HCT116 (cell line): ENCODE measurements around the gene AGBL1. TPM values are rescaled to one million over a fixed set of nuclear protein-coding genes. Genes with fewer than 3 reads are reported as not detected.

Source experiments
- ATAC-seq: fragments of 200-7000 bp; cut with Tn5 transposase; 2 replicates; pipeline ENCODE4 v1.9.1; 2020; ENCODE audit warnings: mild to moderate bottlenecking, moderate library complexity
- BruUV-seq: library from RNA; stranded (reverse); fragments of 400-500 nt; replicated peaks from 2 replicates; lab custom pipeline; 2021; lab: Mats Ljungman, UMichigan
- CTCF ChIA-PET: fragments of 300-600 bp; sonication (Branson Sonifier 250); formaldehyde crosslinking; loops from one replicate; lab custom pipeline; 2021; ENCODE audit warnings: antibody characterized with exemption; lab: Charles Lee
- POLR2A ChIA-PET: fragments of 300-600, 350-600 bp; sonication (Branson Sonifier 250); formaldehyde crosslinking; loops from one replicate; lab custom pipeline; 2021; ENCODE audit warnings: antibody characterized with exemption; lab: Charles Lee
- RAD21 ChIA-PET, 2 experiments: fragments of 300-600 bp; sonication (Branson Sonifier 250); formaldehyde crosslinking; loops; one replicate each; lab custom pipeline; 2023; ENCODE audit warnings: low total read pairs in 2 of 2; ENCODE audit not compliant: uncharacterized antibody in 2 of 2, unreplicated experiment in 2 of 2, low non-redundant PET in 1 of 2; lab: Charles Lee
- DNase-seq: peaks from one replicate; pipeline ENCODE4 v3.0.0-alpha.2; 2010; ENCODE audit warnings: low read depth, low spot score
- H2AFZ ChIP-seq: fragments of 200-600 bp; shearing (Covaris generic), sonication (generic); 2 replicates; pipeline ENCODE4 v1.6.1; 2017; ENCODE audit warnings: low read depth, mixed run types, mixed read lengths, antibody characterized with exemption, low read length; ENCODE audit not compliant: poor library complexity, severe bottlenecking
- H3K27ac ChIP-seq: 2 replicates; pipeline ENCODE4 v1.5.1; 2012; ENCODE audit warnings: low read depth, low read length
- H3K27me3 ChIP-seq: fragments of 200-600 bp; sonication (generic); 2 replicates; pipeline ENCODE4 v1.6.1; 2016; ENCODE audit warnings: mixed run types, low read length, mixed read lengths; ENCODE audit not compliant: insufficient read depth
- H3K36me3 ChIP-seq, 2 experiments: fragments of 200-500 bp in 1 of 2; fragments of 200-600 bp in 1 of 2; sonication (Bioruptor generic) in 1 of 2; sonication (generic) in 1 of 2; 2 replicates each; pipeline versions ENCODE4 v1.5.1 to v1.6.1; 2014 to 2016; ENCODE audit warnings: low read length in 2 of 2, inconsistent platforms in 1 of 2, mixed read lengths in 1 of 2, mixed run types in 1 of 2; ENCODE audit not compliant: insufficient read depth in 2 of 2, control insufficient read depth in 1 of 2
- H3K4me1 ChIP-seq, 2 experiments: fragments of 200-600 bp in 1 of 2; sonication (generic) in 1 of 2; 2 replicates each; pipeline versions ENCODE4 v1.5.1 to v1.6.1; 2012 to 2017; ENCODE audit warnings: low read length in 2 of 2, inconsistent platforms in 1 of 2, mild to moderate bottlenecking in 1 of 2, mixed read lengths in 1 of 2, mixed run types in 1 of 2, moderate library complexity in 1 of 2; ENCODE audit not compliant: insufficient read depth in 2 of 2, control insufficient read depth in 1 of 2
- H3K4me2 ChIP-seq: fragments of 200-600 bp; sonication (generic); 2 replicates; pipeline ENCODE4 v1.6.1; 2017; ENCODE audit warnings: mixed run types, low read length, mixed read lengths
- H3K4me3 ChIP-seq, 2 experiments: fragments of 200-600 bp in 1 of 2; sonication (generic) in 1 of 2; replicated peaks in 1 of 2; 2 replicates each; pipeline ENCODE4 v1.5.1; 2011 to 2016; ENCODE audit warnings: low read length in 2 of 2, control low read depth in 1 of 2, low read depth in 1 of 2, mild to moderate bottlenecking in 1 of 2, mixed read lengths in 1 of 2, mixed run types in 1 of 2
- H3K79me2 ChIP-seq: fragments of 200-600 bp; sonication (generic); 2 replicates; pipeline ENCODE4 v1.6.1; 2017; ENCODE audit warnings: mild to moderate bottlenecking, mixed run types, low read length, moderate library complexity, mixed read lengths; ENCODE audit not compliant: insufficient read depth
- H3K9ac ChIP-seq: fragments of 200-600 bp; sonication (generic); 2 replicates; pipeline ENCODE4 v1.6.1; 2016; ENCODE audit warnings: low read length, mixed read lengths
- H3K9me2 ChIP-seq: fragments of 200-600 bp; sonication (generic), shearing (Covaris generic); 2 replicates; pipeline ENCODE4 v1.6.1; 2017; ENCODE audit warnings: mixed run types, mild to moderate bottlenecking, moderate library complexity; ENCODE audit not compliant: insufficient read depth
- H3K9me3 ChIP-seq, 2 experiments: fragments of 200-500 bp in 1 of 2; fragments of 200-600 bp in 1 of 2; sonication (Bioruptor generic) in 1 of 2; sonication (generic) in 1 of 2; 2 replicates each; pipeline ENCODE4 v1.6.1; 2014 to 2017; ENCODE audit warnings: low read length in 2 of 2, mixed read lengths in 2 of 2, inconsistent platforms in 1 of 2, low read depth in 1 of 2, mild to moderate bottlenecking in 1 of 2, mixed run types in 1 of 2, moderate library complexity in 1 of 2; ENCODE audit not compliant: control insufficient read depth in 1 of 2, insufficient read depth in 1 of 2
- H4K20me1 ChIP-seq: fragments of 200-600 bp; sonication (generic), shearing (Covaris generic); 2 replicates; pipeline ENCODE4 v1.6.1; 2017; ENCODE audit warnings: mixed run types, mild to moderate bottlenecking, moderate library complexity; ENCODE audit not compliant: insufficient read depth
- CBX3 ChIP-seq: IDR thresholded peaks from 2 replicates; pipeline ENCODE4 v1.6.1; 2012; ENCODE audit warnings: low read depth
- CEBPB ChIP-seq: IDR thresholded peaks from 2 replicates; pipeline ENCODE4 v1.6.1; 2012; ENCODE audit warnings: low read depth
- ELF1 ChIP-seq: IDR thresholded peaks from 2 replicates; pipeline ENCODE4 v1.6.1; 2012; ENCODE audit warnings: low read depth, borderline replicate concordance
- EZH2 ChIP-seq: fragments of 200-600 bp; sonication (generic); IDR thresholded peaks from 2 replicates; pipeline ENCODE4 v1.6.1; 2017; ENCODE audit warnings: antibody characterized with exemption, mixed run types
- FOSL1 ChIP-seq: IDR thresholded peaks from 2 replicates; pipeline ENCODE4 v1.6.1; 2012; ENCODE audit warnings: low read depth
- JUND ChIP-seq: IDR thresholded peaks from 2 replicates; pipeline ENCODE4 v1.6.1; 2012
- POLR2AphosphoS5 ChIP-seq: IDR thresholded peaks from 2 replicates; pipeline ENCODE4 v1.6.1; 2011; ENCODE audit warnings: mild to moderate bottlenecking, low read depth, low read length, moderate library complexity
- RAD21 ChIP-seq: IDR thresholded peaks from 2 replicates; pipeline ENCODE4 v1.6.1; 2012; ENCODE audit warnings: low read depth, mild to moderate bottlenecking
- SP1 ChIP-seq: IDR thresholded peaks from 2 replicates; pipeline ENCODE4 v1.6.1; 2012; ENCODE audit warnings: low read depth
- TCF7L2 ChIP-seq: IDR thresholded peaks from 2 replicates; pipeline ENCODE4 v1.7.0; 2011; ENCODE audit warnings: borderline replicate concordance, inconsistent platforms; ENCODE audit not compliant: insufficient read depth, insufficient read length; ENCODE audit errors: extremely low read depth
- YY1 ChIP-seq: IDR thresholded peaks from 2 replicates; pipeline ENCODE4 v1.6.1; 2011; ENCODE audit warnings: low read length, low read depth, moderate library complexity, mild to moderate bottlenecking; ENCODE audit not compliant: insufficient replicate concordance; ENCODE audit errors: extremely low read depth
- intact Hi-C: fragments of 100-400 bp; cut with micrococcal nuclease; formaldehyde crosslinking; loops from 2 replicates; pipeline ENCODE4 v1.10.0; 2022
- total RNA-seq: library from RNA; stranded (reverse); gene quantifications from one replicate; pipeline ENCODE4 v1.2.1, GENCODE V29; 2021; ENCODE audit not compliant: unreplicated experiment
- TF ChIP-seq, protein P1 (sequence below): IDR thresholded peaks from 2 replicates; pipeline ENCODE4 v1.6.1; 2012
- TF ChIP-seq, protein P2 (sequence below): IDR thresholded peaks from 2 replicates; pipeline ENCODE4 v1.6.1; 2011; ENCODE audit warnings: mild to moderate bottlenecking, low read length, moderate library complexity; ENCODE audit not compliant: insufficient replicate concordance; ENCODE audit errors: extremely low read depth

AGBL1 gene
- total RNA-seq, 1 experiment from 2014 or later, result not detected

DNA sequence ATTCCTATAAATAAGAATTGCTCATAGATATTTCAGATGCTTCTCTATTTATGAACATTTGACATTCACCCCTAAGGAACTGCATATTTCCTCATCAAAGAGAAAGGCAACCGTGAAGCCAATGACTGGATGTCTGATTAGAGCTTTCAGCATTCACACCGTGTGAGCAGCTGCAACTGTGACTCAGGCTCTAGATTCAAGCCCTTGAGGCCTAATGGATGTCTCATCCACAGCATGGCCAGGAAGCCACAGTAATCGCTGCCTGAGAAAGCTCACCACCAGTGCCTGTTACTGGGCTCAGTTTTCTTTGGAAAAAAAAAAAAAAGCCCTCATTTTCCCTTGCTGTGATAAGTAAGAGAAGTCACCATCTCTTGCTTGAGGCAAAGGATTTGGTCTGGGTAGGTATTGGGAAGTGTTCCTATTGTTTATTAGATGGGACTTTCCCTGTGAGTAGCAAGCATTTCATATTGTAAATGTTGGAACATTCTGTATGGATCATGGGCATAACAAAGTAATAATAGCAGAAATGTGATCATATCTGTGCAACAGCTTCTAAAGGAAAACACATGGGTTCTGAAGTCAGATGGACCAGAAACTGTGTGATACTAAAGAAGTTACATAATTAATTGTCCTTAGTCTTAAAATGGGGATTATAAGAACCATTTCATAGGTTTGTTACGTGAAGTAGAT, 783.7 kb downstream of the AGBL1 start:
- no peak overlapping the region for H2AFZ ChIP-seq

DNA sequence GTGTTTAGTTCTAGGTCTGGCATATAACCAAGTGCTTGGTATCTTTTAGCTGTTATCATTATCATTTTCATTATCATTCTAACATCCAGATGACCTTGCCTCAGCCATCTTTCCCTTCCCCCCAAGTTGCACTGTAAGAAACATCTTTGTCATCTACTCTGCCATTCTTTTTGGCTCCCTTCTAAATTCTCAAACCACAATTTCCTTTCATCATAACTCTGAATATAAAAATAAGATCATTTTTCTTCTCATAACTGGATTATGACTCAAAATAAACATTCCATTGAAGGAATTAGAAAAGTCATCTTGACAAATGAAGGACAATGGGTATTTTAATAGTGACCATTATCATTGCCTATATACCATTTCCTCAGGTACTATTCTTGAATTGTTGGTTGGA, 786.2 kb downstream of the AGBL1 start:
- no peak overlapping the region for H2AFZ ChIP-seq
- BruUV-seq, result no TSS peak
- intact Hi-C loops, result no loop called here
- H4K20me1 ChIP-seq, result no peaks in the 10 kb centered on the region
- ChIA-PET RAD21 (no interaction called here), CTCF (no interaction called here), POLR2A (no interaction called here)
- DNase-seq (no peak), ATAC-seq (no peak)
- H3K9me2 ChIP-seq, result no peaks in the 10 kb centered on the region
- H3K4me3 ChIP-seq, result no peak overlapping the region
- H3K4me1 ChIP-seq, result no peaks in the 10 kb centered on the region
- H3K9me3 ChIP-seq, result peaks cover 12 to 30% of the 10 kb centered on the region in 2 experiments; a peak in 2 of 4 replicates
- H3K9ac ChIP-seq, result no peak overlapping the region
- no peak overlapping the region for H3K4me2 ChIP-seq
- H3K27ac ChIP-seq, result no peak overlapping the region
- no peaks in the 10 kb centered on the region for H3K36me3 ChIP-seq
- H3K27me3 ChIP-seq, result no peaks in the 10 kb centered on the region
- no peaks in the 10 kb centered on the region for H3K79me2 ChIP-seq
- TF ChIP-seq ELF1 (no peak), TCF7L2 (no peak), CEBPB (no peak), SP1 (no peak), YY1 (no peak), FOSL1 (no peak), JUND (no peak), CBX3 (no peak)
- TF ChIP-seq, protein P1, sequence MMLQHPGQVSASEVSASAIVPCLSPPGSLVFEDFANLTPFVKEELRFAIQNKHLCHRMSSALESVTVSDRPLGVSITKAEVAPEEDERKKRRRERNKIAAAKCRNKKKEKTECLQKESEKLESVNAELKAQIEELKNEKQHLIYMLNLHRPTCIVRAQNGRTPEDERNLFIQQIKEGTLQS, result no peak

More for the DNA sequence above, 783.7 kb downstream of the AGBL1 start:
- ChIA-PET RAD21 (no interaction called here), POLR2A (no interaction called here), CTCF (no interaction called here)
- H4K20me1 ChIP-seq, result no peaks in the 10 kb centered on the region
- no peak for TF ChIP-seq EZH2
- TF ChIP-seq CEBPB, result no peak
- no peak for TF ChIP-seq JUND
- no peak for TF ChIP-seq SP1
- TF ChIP-seq FOSL1, result no peak
- TF ChIP-seq POLR2AphosphoS5, result no peak
- no peak for TF ChIP-seq RAD21
- TF ChIP-seq, protein P2, sequence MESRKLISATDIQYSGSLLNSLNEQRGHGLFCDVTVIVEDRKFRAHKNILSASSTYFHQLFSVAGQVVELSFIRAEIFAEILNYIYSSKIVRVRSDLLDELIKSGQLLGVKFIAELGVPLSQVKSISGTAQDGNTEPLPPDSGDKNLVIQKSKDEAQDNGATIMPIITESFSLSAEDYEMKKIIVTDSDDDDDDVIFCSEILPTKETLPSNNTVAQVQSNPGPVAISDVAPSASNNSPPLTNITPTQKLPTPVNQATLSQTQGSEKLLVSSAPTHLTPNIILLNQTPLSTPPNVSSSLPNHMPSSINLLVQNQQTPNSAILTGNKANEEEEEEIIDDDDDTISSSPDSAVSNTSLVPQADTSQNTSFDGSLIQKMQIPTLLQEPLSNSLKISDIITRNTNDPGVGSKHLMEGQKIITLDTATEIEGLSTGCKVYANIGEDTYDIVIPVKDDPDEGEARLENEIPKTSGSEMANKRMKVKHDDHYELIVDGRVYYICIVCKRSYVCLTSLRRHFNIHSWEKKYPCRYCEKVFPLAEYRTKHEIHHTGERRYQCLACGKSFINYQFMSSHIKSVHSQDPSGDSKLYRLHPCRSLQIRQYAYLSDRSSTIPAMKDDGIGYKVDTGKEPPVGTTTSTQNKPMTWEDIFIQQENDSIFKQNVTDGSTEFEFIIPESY, result no peak
- no peaks in the 10 kb centered on the region for H3K36me3 ChIP-seq
- no TSS peak for BruUV-seq
- no peaks in the 10 kb centered on the region for H3K9me2 ChIP-seq
- H3K27ac ChIP-seq, result no peak overlapping the region
- H3K4me1 ChIP-seq, result no peaks in the 10 kb centered on the region
- no peaks in the 10 kb centered on the region for H3K27me3 ChIP-seq
- peaks cover 13 to 32% of the 10 kb centered on the region in 2 experiments; a peak in 2 of 4 replicates for H3K9me3 ChIP-seq
- no peak overlapping the region for H3K9ac ChIP-seq
- ATAC-seq (no peak), DNase-seq (no peak)
- no peak overlapping the region for H3K4me2 ChIP-seq
- intact Hi-C loops, result no loop called here
- no peaks in the 10 kb centered on the region for H3K79me2 ChIP-seq
- no peak overlapping the region for H3K4me3 ChIP-seq
